GM23248 (cell line): ENCODE measurements around the gene MT1B.

Experiments
- EZH2 ChIP-seq: fragments of 200-600 bp; sonication (generic); IDR thresholded peaks from 2 replicates; pipeline ENCODE4 v1.6.1; 2018; ENCODE audit warnings: antibody characterized with exemption, mild to moderate bottlenecking; ENCODE audit not compliant: insufficient read depth, poor library complexity, severe bottlenecking
- EZH2phosphoT487 ChIP-seq: fragments of 200-600 bp; sonication (generic); IDR thresholded peaks from 2 replicates; pipeline ENCODE4 v1.6.1; 2018; ENCODE audit warnings: antibody characterized with exemption, moderate library complexity, mild to moderate bottlenecking, low read depth; ENCODE audit not compliant: insufficient read depth

- TF ChIP-seq EZH2 (no peak), EZH2phosphoT487 (no peak)
Measured at GRCh38 chr16:56626685-56627084, 25.0 kb upstream of the MT1B start.
